Mesodermal cell (in vitro differentiated cells): ENCODE measurements around the gene TRAPPC11.

ENCODE experiments used
- H3K27ac ChIP-seq: 2 replicates; pipeline ENCODE4 v1.7.0; 2013; ENCODE audit warnings: mild to moderate bottlenecking, low read depth, low read length, moderate library complexity; ENCODE audit not compliant: severe bottlenecking
- H3K36me3 ChIP-seq: 2 replicates; pipeline ENCODE4 v1.7.1; 2013; ENCODE audit warnings: mild to moderate bottlenecking, low read length, moderate library complexity; ENCODE audit not compliant: control insufficient read depth, insufficient read depth
- H3K4me1 ChIP-seq: one replicate; pipeline ENCODE4 v1.7.1; 2013; ENCODE audit warnings: mild to moderate bottlenecking, low read length; ENCODE audit not compliant: insufficient read depth, control insufficient read depth, poor library complexity, severe bottlenecking
- H3K4me3 ChIP-seq: 2 replicates; pipeline ENCODE4 v1.7.0; 2013; ENCODE audit warnings: low read length, control low read depth, mild to moderate bottlenecking; ENCODE audit not compliant: insufficient read depth, poor library complexity, severe bottlenecking; ENCODE audit errors: extremely low read depth
- H3K9me3 ChIP-seq: 2 replicates; pipeline ENCODE4 v1.7.1; 2013; ENCODE audit warnings: mild to moderate bottlenecking, low read length, moderate library complexity; ENCODE audit not compliant: control insufficient read depth
- WGBS, 2 experiments: methylation state at CpG; one replicate each; pipeline ENCODE4 v1.1.5; 2013; ENCODE audit warnings: missing lambda C conversion rate in 2 of 2; ENCODE audit not compliant: insufficient coverage in 2 of 2; 5-methylcytosine and 5-hydroxymethylcytosine counted together

Gene TRAPPC11

GRCh38 chr4:183675625-183676024 is 16.5 kb downstream of the TRAPPC11 start:
- no peaks in the 10 kb centered on the region for H3K4me1 ChIP-seq
- no peak overlapping the region for H3K27ac ChIP-seq
- no CpG with 5 or more reads among the region's 4 CpGs for WGBS, 2 experiments
- H3K4me3 ChIP-seq, result no peak overlapping the region
- H3K36me3 ChIP-seq, result peaks cover 30% of the 10 kb centered on the region
- H3K9me3 ChIP-seq, result no peaks in the 10 kb centered on the region

- Histone ChIP-seq H3K27ac (no peak overlapping the region), H3K9me3 (no peaks in the 10 kb centered on the region), H3K4me3 (no peak overlapping the region), H3K36me3 (peaks cover 38% of the 10 kb centered on the region), H3K4me1 (no peaks in the 10 kb centered on the region)
- 100% methylated on average over 2 of the region's 4 CpGs; no CpG with 5 or more reads in 1 of the 2 experiments for WGBS, 2 experiments
Observed at GRCh38 chr4:183681119-183681518, 22.0 kb downstream of the TRAPPC11 start.

- Histone ChIP-seq H3K4me3 (no peak overlapping the region), H3K9me3 (no peaks in the 10 kb centered on the region), H3K36me3 (peaks cover 45% of the 10 kb centered on the region), H3K27ac (no peak overlapping the region), H3K4me1 (no peaks in the 10 kb centered on the region)
- WGBS, 2 experiments, result 90% methylated on average over 1 of the region's 2 CpGs; no CpG with 5 or more reads in 1 of the 2 experiments
Observed at GRCh38 chr4:183686461-183686860, 27.4 kb downstream of the TRAPPC11 start.

DNA sequence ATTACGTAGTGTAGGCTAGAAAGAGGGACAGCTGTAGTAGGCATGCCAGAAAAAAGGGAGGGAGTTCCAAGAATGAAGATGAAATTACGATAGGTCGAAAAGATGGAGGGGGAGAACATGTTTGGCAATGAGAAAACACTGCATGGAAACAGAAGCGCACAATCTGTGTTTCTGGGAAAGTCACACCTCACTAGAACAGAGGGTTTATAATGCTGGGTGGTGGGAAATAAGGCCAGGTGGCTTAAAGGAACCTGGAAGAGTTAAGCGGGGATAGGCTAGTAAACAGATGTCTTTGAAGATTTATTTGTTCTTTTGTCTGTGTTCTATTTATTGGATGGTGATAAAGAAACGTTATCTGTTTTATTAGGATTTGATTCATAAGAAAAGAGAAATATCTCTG is 29.1 kb downstream of the TRAPPC11 start:
- no peaks in the 10 kb centered on the region for H3K9me3 ChIP-seq
- H3K27ac ChIP-seq, result no peak overlapping the region
- no peaks in the 10 kb centered on the region for H3K4me1 ChIP-seq
- peaks cover 55% of the 10 kb centered on the region for H3K36me3 ChIP-seq
- 73 to 85% methylated on average over 6 of the region's 6 CpGs for WGBS, 2 experiments
- H3K4me3 ChIP-seq, result no peak overlapping the region

GRCh38 chr4:183691006-183691405 is 31.9 kb downstream of the TRAPPC11 start:
- H3K36me3 ChIP-seq, result peaks cover 65% of the 10 kb centered on the region
- H3K4me3 ChIP-seq, result no peak overlapping the region
- H3K4me1 ChIP-seq, result no peaks in the 10 kb centered on the region
- H3K9me3 ChIP-seq, result no peaks in the 10 kb centered on the region
- no peak overlapping the region for H3K27ac ChIP-seq

DNA sequence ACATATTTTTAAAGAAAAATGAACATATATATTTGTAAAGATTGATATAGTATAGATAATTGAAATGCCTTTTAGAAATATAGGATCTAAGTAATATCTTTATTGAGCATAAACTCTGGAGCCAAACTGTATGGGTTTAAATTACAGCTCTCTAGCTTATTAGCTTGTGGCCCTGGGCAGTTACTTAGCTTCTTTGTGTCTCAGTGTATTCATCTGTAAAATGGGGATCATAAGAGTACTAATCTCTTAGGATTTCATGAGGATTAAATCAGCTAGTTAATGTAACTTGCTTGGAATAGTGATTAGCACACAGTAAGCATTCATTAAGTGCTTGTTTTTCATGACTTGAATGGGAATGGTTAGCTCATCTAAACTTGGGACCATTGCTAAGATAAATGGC is 32.8 kb downstream of the TRAPPC11 start:
- Histone ChIP-seq H3K4me1 (no peaks in the 10 kb centered on the region), H3K27ac (no peak overlapping the region), H3K9me3 (no peaks in the 10 kb centered on the region), H3K4me3 (no peak overlapping the region), H3K36me3 (peaks cover 66% of the 10 kb centered on the region)

- H3K36me3 ChIP-seq, result peaks cover 79% of the 10 kb centered on the region
- no peak overlapping the region for H3K4me3 ChIP-seq
Observed at GRCh38 chr4:183698909-183699308, 39.8 kb downstream of the TRAPPC11 start.

GRCh38 chr4:183700407-183700806 is 41.3 kb downstream of the TRAPPC11 start:
- no peaks in the 10 kb centered on the region for H3K9me3 ChIP-seq
- H3K4me1 ChIP-seq, result no peaks in the 10 kb centered on the region
- H3K27ac ChIP-seq, result no peak overlapping the region
- 93% methylated on average over 3 of the region's 4 CpGs for WGBS, 2 experiments
- no peak overlapping the region for H3K4me3 ChIP-seq
- peaks cover 77% of the 10 kb centered on the region for H3K36me3 ChIP-seq

More at GRCh38 chr4:183698909-183699308, 39.8 kb downstream of the TRAPPC11 start:
- H3K4me1 ChIP-seq, result no peaks in the 10 kb centered on the region
- H3K9me3 ChIP-seq, result no peaks in the 10 kb centered on the region
- no peak overlapping the region for H3K27ac ChIP-seq

DNA sequence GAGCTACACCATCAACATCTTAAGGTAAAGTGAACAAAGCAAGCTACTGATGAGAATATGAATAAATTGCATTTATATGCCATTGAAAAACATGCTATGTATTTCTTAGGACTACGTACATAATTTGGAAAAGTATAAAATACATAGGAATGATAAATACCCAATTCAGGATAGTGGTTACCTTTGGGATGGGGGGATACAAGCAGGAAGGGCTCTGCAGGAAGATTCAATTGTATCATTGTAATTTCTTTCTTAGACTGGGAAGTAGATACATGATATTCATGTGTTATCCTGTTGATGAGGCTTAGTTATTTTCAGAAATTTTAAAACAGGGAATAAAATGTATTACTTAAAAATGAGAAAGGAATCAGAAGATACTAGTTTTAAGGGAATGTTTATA is 43.4 kb downstream of the TRAPPC11 start:
- Histone ChIP-seq H3K4me3 (no peak overlapping the region), H3K4me1 (no peaks in the 10 kb centered on the region), H3K36me3 (peaks cover 76% of the 10 kb centered on the region), H3K27ac (no peak overlapping the region), H3K9me3 (no peaks in the 10 kb centered on the region)
- WGBS, 2 experiments, result no CpG with 5 or more reads among the region's 1 CpG

DNA sequence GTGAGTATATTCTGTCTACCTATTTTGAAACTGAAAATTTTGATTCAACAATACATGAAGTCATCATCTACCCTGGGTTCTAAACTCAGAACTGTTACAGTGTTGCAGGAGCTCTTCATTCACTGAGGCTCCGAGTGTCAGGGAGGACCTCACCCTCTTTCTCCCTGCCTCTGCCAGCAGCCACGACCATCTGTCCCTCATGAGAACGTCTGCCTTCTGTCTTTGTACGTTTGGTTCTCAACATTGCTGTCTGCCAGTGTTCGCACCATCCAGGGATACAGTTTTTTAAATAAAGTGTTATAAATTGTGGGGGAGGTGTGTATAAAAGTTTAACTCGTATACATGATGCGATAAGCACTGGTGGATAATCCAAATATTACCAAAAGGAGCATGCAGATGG is 55.5 kb downstream of the TRAPPC11 start:
- 90 to 94% methylated on average over 5 to 7 of the region's 7 CpGs for WGBS, 2 experiments
- Histone ChIP-seq H3K4me3 (no peak overlapping the region), H3K36me3 (peaks cover 27% of the 10 kb centered on the region), H3K4me1 (no peaks in the 10 kb centered on the region), H3K27ac (no peak overlapping the region), H3K9me3 (no peaks in the 10 kb centered on the region)

DNA sequence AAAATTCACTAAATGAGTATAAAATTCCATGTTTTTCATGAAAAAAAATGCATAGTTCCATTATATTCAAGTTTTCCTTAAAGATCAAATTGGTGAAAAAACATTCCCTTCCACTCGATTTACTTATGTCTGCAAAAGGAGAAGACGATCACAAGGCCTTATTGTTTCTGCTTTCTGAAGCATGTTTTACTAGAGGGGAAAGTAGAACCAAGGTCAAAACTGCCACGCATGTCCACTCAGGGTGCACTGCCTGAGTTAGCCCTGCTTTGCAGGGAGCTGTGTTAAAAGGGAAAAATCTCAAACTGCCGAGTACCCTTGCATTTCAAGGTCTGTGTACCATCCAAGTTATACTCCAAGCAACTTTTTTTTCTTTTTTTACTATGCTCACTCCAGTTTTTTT is 57.2 kb downstream of the TRAPPC11 start:
- Histone ChIP-seq H3K4me3 (no peak overlapping the region), H3K9me3 (no peaks in the 10 kb centered on the region), H3K36me3 (peaks cover 20% of the 10 kb centered on the region), H3K4me1 (no peaks in the 10 kb centered on the region), H3K27ac (no peak overlapping the region)
- 78 to 86% methylated on average over 1 to 4 of the region's 4 CpGs for WGBS, 2 experiments

- H3K27ac ChIP-seq, result no peak overlapping the region
- no peak overlapping the region for H3K4me3 ChIP-seq
- 83 to 92% methylated on average over 4 of the region's 5 CpGs for WGBS, 2 experiments
- H3K4me1 ChIP-seq, result no peaks in the 10 kb centered on the region
- H3K36me3 ChIP-seq, result no peaks in the 10 kb centered on the region
- no peaks in the 10 kb centered on the region for H3K9me3 ChIP-seq
Observed at GRCh38 chr4:183718876-183719275, 59.8 kb downstream of the TRAPPC11 start.
